ENCODE data around the gene KCTD16.

KCTD16 gene

DNA sequence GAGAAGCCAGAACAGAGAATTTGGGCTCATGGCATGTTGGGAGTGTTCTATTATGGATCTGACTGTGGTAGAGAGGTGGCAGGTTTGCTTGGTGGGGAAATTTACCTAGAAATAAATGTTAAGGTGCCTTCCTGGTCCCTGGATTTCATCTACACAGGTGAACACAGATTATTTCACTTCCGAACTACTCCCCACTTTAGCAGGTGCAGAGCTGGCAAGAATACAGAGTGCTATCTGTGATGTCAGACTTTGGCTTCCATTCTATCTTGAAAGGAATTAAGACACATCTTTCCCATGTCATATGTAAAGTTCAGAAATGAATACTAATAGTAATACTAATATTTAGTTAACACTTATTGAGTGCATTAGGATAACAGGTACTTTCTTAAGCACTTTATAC lies 234.0 kb downstream of the KCTD16 start:
- no peak for DNase-seq (ENCODE audit: low read depth)

DNA sequence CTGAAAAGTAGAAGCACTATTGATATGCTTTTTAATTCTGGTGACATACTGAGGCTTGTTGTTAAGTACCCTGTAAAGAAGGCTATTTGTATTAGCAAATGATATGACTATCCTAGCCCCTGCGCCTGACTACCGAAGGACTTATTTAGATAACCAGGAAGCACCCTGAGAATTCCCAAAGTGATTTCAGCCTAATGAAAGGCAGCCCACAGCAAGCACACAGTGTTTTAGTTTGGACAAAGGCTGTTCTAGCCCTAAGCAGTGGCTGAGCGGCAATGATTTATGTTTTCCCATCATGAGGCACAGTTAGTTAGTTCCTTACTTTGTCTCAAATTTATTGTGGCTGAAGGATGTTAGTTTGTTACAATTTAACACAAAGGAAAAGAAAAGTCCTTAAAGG lies 235.3 kb downstream of the KCTD16 start:
- no peak for DNase-seq (ENCODE audit: low read depth)

DNA sequence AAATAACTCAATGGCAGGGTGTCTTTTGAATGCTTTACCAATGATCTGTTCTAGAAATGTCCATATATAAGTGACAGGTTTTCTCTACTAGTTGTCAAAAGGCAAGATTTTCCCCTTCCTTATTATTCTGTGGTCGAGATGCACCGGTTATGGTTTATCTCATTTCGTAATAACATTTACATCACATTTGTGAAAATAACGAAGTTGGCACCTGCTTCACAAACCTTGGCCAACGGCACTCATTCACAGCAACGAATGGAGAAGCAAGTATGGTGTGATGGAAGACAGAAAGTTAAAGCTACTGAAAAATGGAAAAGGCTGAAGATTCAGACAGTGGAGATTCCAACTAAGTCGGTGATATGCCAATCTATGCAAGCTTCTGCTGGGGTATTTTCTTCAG lies 235.8 kb downstream of the KCTD16 start:
- no peak for DNase-seq (ENCODE audit: low read depth)

DNA sequence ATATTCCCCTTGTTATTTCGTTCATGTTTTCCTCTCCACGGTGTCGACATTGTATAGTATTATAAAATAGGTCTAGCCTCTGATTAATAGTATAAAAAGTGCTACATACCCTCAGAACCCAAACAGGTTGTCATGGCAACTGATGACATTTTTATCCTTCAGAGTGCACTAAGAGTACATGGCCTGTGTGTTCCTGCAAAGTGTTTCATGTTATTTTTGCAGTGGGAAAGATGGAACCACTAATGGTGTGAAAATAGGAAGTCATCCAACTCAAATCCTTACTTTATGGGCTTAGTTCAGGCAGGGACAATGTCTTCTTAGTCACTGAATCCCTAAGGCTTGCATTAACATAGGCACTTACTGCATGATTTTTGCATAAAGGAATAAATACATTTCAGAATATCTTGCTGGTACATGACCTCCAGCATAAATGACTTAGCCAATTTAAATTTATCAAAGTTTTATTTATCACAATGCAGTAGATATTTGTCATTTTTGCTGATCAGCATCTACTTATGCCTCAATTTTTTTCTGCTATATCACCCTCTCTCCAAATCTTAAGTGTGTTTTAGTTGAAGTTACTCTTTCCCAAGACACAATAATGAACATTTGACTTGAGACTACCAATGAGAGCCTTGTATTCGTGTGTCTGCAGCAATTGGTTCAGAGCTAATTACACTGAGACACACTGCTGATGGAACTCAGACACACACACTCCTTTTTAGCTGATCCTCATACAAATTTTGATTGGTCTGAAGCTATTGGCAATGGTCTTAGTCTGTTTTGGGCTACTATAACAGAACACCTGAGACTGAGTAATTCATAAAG lies 243.7 kb downstream of the KCTD16 start:
- DNase-seq (ENCODE audit: low read depth) = no peak

DNA sequence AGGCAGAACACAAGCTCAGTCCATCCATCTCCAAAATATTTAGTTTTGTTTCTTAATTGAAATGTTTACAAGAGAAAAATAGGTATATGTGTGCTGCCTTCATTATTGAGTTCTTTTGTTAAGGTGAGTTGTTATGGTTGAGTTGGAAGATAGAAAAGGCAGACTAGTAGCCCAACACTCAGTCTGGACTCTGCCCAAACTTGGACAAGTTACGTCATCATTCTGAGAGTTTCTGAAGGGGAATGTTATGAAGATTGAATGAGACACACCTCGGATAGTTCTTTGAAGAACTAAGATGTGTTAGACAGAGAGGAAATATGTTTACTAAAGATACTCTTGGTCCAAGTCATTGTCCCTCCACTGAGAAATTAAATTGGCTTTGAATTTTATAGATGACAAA lies 245.5 kb downstream of the KCTD16 start:
- DNase-seq (ENCODE audit: low read depth) = no peak

DNA sequence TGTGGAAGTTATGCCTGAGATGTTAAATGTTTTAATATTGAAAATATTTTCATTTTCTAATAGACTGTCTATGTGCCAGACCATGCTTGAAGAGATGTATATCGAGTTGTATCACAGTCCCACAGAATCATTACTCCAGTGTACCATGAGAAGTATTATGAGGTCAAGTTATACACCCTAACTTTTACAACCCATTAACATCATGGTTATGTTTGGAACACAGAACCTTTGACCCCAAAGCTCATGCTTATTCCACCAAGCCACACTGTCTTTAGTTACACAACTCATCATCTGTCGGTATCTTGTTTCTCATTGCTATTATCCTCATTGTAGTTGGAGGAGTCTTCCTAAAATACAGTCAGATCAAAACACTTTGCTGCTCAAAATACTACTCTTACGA lies 248.0 kb downstream of the KCTD16 start:
- DNase-seq (ENCODE audit: low read depth) = no peak

DNA sequence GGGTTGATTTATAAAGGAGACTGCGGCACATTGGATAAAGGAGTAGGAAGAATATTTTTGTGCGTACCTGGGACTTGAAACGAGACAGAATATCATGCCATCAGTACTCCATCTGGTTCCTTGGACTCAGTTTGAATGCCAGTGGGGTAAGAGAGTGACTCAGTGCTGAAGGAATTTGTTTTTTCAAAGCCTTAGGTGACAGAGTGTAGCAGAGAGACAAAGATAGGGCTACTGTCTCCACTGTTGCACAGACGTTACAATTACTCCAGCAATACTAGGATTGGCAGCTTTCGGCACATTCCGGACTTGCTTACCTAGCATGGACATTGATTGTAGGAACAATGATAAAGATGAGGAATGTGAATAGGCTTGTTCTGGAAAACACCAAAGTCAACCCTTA lies 250.7 kb downstream of the KCTD16 start:
- DNase-seq (ENCODE audit: low read depth) = no peak

DNA sequence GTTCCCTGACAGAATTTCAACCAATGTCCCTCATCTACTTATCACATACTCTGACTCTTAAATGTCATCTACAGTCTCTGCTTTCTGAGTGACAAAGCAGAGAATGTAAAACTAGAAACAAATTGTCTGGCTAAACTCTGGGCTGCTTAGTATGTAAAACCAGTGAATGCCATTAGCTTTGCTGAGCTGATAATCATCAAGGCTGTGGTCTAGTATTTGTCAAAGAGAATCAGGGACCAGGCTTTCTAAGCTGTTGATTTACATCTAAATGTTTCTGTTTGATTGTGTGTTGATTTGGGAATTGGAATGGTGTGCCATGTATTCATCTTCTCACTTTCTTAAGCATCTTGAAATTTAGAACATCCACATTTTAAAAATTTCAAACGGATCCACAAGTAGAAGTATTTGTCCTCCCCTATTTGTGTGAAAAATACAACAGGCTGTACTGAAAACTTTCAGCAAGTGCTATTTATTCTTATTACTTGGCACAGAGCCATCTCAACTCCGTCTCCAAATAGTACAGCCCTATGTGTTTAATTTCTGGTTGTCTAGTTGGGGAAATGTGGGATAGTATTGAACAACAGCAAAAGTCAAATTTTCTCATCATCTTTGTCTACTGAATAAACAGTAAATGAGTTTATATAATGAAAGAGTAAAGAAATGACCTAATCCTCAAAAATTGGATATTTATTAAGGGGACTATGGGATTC lies 251.5 kb downstream of the KCTD16 start:
- DNase-seq (ENCODE audit: low read depth) = no peak

DNA sequence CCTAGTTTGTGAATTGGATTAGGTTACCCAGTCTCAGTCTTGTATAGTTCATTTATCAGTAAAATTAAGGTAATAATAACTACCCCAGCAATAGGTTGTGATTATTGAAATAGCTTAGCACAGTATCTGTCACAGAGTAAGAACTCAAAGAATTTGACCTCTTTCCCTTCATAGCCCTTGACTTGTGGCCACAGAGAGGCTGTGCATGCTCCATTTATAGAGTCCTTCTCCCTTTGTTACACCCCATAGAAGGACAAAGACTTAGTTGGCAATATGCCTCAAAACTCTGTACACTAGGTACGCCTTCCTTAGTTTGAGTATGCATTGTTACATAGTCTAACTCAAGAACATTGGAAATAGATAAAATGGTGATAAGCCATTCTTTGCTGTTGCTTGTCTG lies 257.2 kb downstream of the KCTD16 start:
- DNase-seq (ENCODE audit: low read depth) = no peak

DNA sequence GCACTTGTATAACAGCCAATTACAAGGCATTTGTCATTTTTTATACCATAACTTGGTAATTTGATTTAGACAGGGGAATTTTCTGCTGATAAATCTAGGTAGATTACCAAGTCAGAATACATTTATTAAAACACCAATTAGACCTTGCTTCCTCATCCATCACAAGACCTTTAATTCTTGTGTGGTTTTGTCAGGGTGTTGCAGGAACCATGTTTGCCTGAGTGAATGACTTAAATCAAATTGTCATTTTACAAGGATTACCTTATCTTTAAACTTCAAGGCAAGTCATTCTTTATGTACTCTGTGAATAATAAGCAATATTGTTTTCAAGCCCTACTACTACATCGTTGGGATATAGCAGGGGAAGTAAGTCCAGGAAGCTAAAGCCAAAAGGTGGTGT lies 257.7 kb downstream of the KCTD16 start:
- DNase-seq (ENCODE audit: low read depth) = no peak

DNA sequence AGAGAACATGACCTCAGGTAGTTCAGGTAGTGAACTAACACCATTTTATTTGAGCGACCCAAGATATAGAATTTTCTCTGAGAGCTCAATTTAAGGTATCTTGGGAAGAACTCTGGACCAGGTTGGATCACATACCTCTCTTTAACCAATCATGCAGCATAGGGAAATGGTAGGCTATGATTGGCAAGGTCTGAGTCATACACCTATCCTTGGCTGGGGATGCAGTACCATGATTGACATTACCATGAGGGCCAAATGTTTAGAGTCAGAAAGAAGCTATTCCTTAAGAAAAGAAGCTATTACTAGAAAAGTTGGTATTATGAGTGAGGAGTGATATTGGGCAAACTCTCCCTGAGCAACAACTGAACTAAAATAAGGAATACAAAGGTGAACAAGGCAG lies 258.7 kb downstream of the KCTD16 start:
- no peak for DNase-seq (ENCODE audit: low read depth)

DNA sequence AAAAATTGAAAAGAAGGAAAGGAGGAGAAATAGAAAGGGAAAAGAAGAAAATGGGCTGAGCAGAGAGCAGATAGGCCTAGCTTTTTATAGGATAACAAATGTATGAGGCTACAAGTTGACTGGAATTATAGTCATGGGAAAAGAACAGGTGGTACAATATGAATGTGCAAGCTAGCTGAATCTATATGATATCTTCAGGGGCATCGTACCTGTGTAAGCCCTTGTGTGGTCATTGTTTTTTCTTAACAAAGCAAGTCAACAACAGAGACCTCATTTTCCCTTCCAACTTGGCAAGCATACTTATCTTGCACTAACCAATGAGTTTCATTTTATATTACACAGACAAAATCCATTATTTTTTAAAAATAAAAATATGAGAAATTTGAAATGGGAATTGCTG lies 259.2 kb downstream of the KCTD16 start:
- DNase-seq (ENCODE audit: low read depth) = no peak

DNA sequence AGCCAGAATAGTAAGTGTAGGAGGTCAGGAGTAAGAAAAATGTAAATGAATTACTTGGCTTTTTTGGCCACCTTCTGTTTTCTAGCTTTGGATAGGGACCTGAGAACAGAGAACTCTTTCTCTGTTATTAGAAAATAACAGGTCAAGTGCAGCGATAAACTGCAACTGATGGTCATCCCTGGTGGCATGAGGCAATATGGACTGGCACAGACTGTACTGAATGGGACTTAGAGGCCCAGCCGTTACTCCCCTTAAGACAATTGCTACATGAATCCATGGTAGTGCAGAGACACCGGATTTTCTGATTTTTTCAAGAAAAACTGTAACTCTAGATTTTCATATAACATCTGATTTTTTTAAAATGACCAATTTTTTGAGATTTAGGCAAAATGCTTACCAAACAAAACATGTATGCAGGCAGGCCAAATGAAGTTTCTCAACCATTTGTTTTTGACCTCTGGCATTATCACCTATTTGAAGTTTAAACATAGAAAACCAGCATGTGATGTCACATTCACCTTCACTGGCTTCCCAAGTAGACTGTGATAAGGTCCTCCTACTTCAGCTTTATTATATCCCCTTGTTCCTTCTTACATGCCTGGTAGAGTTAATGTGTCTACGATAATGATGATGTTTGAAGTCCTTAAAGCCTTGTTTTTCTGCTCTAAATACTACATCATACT lies 262.6 kb downstream of the KCTD16 start:
- no peak for DNase-seq (ENCODE audit: low read depth)

DNA sequence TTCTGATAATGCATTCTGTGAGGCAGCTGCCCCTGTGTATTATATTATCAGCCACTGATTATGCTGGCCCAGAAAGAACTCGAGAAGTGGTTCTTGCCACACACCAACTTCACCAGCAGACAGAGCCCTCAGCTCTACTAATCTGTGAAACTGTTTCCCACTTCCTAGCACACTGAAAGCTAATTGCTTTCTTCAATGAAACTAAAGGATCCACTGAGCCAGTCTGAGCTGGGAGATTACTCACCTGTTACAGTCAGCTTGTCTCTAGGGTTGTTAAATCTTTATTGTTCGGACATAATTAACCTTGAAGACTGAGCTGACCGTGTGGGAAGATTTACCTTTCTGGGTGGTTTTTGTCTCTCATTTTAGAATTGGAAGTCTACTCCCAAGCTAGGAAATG lies 263.2 kb downstream of the KCTD16 start:
- no peak for DNase-seq (ENCODE audit: low read depth)

DNA sequence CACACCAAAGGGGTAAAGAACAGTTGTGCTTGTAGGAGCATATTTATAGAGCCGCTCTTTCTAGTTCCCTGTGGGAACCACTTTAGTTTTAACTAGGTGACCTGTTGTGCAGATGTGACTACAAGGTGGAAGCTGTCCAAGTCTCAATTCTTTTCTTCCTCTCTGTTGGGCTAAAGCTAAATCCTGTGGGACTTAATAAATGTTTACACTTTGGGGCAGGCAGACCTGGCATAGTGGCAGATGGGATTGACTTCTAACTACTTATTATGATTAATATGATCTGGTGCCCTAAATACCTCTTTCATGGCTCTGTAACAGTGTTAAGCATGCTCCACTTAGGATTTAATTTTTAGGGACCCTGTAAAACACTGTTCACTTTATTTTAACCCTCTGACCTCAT lies 265.3 kb downstream of the KCTD16 start:
- DNase-seq (ENCODE audit: low read depth) = no peak

DNA sequence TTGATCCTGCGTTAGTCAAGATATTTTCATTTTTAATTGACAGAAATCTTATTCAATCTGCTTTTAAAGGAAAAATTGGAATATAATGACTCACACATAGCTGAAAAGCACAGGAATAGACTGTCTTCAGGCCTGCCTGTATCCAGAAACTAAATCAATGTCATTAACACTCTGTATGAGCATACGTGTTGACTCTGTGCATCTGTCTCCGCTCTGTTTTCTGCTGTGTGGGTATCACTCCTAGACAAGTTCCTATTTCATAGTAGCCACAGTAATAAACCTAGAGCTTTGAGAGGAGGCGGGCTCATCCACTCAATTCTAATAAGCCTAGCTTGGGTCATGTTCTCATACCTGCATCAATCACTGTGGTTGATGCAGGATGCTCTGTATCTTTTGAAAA lies 267.6 kb downstream of the KCTD16 start:
- no peak for DNase-seq (ENCODE audit: low read depth)

DNA sequence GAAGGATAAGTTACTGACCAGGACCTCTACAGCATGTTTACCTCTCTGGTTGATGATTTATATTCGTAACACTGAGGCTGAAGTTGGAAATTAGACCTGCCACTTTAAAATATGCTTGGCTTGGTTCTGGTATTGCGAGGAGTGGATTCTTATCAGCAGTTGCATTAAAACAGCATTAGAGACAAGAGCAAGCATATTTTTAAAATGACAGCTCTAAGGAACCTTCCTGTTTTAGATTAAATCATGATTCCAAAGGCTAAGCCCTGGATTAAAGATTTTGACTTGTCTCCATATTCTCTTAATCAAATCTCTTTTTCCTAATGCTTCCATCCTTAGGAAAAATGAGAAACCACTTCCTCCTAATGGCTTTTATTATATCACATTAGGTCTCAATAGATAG lies 277.8 kb downstream of the KCTD16 start:
- no peak for DNase-seq (ENCODE audit: low read depth)

DNA sequence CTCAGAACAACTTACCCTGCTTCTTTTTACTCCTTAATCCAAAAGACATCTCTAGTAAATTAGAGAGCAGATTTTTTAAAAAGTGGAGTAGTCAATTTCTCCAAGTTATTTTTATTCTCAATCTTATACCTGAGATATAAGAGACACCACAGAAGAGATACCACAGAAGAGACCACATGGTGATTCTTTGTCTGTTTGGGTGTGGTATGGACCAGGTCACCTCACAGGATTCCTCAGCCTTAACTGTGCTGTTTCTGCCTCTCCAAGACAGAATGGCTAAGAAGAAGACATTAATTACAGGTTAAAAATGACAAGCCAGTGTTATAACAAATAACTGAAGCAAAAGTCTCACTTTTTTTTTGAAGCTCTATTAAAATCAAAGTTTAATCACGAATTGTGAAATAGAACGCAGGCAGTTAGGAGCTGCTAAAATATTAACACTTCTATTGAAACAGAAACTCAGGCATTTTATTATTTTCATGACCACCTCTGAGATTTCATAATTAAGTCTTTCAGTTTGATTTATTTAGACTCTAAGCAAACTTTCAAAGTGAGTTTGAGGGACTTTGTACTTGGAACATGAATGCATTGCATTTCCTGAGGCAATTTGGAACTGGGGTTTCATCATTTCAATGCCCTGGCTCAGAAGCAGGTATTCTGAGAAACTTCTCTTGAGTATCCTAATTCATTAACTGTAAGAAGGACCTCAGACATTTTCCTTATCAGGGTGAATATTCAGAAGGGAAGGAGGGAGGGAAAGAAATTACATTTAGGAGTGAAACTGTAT lies 280.7 kb downstream of the KCTD16 start:
- no peak for DNase-seq (ENCODE audit: low read depth)

DNA sequence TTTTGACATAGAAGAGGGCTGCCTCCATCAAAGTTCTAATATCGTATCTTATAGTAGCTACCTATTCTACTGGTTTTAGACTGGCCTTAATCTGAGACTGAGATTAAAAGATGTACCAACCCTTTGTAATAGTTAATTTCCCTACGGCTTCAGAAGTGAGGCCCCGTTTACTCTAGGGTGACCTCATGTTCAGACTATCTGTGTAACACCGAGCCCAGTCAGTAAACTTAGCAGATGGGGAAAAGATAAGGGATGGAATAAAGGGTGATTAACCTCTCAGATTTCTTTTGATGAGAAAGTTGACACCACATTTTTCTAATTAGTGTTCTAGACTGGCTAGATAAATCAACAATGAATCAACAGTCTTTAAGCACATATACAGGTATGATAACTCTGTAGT lies 283.1 kb downstream of the KCTD16 start:
- no peak for DNase-seq (ENCODE audit: low read depth)

DNA sequence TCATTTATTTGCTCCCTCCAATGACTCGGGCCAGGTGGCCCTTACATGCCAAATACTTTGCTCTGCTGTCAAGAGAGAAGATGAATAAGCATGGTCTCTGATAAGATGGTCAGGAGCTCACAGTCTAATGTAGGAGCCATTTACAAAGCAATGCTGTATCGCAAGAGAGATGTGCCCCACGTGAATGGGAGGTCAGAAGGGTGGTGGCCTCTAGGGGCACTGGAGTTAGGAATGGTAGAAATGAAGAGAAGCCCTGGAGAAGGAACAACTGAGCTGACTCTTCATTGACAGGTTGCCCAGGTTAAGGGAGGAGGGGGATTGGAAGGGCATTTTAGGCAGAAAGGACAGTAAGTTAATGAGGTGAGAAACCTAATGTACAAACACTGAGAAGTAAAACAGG lies 286.5 kb downstream of the KCTD16 start:
- DNase-seq (ENCODE audit: low read depth) = no peak

DNA sequence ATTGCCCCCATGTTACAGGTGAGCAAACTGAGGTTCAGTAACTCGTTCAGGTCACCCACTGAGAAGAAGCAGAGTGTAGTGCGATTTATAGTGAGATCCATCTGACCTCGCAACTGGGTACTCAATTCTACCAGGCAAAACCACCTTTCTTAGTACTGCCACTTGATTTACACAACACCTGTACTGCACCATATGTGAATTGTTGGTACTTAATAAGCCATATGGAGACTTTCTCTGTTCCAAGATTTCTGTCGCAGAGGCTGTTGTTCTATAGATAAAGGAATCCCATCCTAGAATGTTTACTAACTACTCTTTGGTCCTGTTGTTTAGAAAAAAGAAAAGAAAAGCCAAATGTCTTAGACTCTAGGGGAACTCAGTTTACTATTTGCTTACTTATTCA lies 287.5 kb downstream of the KCTD16 start:
- DNase-seq (ENCODE audit: low read depth) = no peak

DNA sequence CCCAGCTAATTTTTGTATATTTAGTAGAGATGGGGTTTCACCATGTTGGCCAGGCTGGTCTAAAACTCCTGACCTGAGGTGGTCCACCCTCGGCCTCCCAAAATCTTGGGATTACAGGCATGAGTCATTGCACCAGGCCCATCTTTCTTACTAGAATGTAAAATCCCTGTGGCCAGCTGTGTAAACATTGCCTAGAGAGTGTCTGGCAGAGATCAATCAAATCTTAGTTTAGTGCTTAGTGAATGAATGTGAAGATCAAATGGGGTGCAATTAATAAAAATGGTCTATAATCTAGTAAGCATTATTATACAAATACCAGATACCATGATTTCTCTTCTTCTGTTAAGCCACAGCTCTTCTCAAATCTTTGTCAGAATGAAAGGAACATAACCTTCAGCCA lies 289.9 kb downstream of the KCTD16 start:
- DNase-seq (ENCODE audit: low read depth) = peak; percentile 40
